HUES64 (cell line): ENCODE data around the gene FXYD3.
"Not testable (repeated sequence)": the region's sequence is repeated elsewhere in the genome, so short reads cannot be mapped to it uniquely, and the experiment has no call there.

Experiments
- H3K27ac ChIP-seq: 2 replicates; pipeline ENCODE4 v1.7.0; 2013; ENCODE audit warnings: low read depth, low read length, inconsistent platforms
- H3K27me3 ChIP-seq: 2 replicates; pipeline ENCODE4 v1.6.1; 2013; ENCODE audit warnings: mild to moderate bottlenecking, low read length; ENCODE audit not compliant: insufficient read depth
- H3K36me3 ChIP-seq: 2 replicates; pipeline ENCODE4 v1.6.1; 2013; ENCODE audit warnings: mild to moderate bottlenecking, low read length; ENCODE audit not compliant: insufficient read depth
- H3K4me1 ChIP-seq: 2 replicates; pipeline ENCODE4 v1.6.1; 2013; ENCODE audit warnings: mild to moderate bottlenecking, low read length, moderate library complexity; ENCODE audit not compliant: insufficient read depth
- H3K4me3 ChIP-seq: 2 replicates; pipeline ENCODE4 v1.5.1; 2013; ENCODE audit warnings: mild to moderate bottlenecking, low read length, moderate library complexity
- H3K9ac ChIP-seq: 2 replicates; pipeline ENCODE4 v1.6.1; 2013; ENCODE audit warnings: mild to moderate bottlenecking, low read depth, low read length
- H3K9me3 ChIP-seq: 2 replicates; pipeline ENCODE4 v1.6.1; 2013; ENCODE audit warnings: low read depth, low read length; ENCODE audit not compliant: insufficient read depth
- whole genome bisulfite sequencing: fragments of 150-250, 120-280 bp; methylation state at CpG from one replicate; pipeline ENCODE4 v1.1.7; 2013; ENCODE audit warnings: missing lambda C conversion rate; 5-methylcytosine and 5-hydroxymethylcytosine counted together

The FXYD3 gene

DNA sequence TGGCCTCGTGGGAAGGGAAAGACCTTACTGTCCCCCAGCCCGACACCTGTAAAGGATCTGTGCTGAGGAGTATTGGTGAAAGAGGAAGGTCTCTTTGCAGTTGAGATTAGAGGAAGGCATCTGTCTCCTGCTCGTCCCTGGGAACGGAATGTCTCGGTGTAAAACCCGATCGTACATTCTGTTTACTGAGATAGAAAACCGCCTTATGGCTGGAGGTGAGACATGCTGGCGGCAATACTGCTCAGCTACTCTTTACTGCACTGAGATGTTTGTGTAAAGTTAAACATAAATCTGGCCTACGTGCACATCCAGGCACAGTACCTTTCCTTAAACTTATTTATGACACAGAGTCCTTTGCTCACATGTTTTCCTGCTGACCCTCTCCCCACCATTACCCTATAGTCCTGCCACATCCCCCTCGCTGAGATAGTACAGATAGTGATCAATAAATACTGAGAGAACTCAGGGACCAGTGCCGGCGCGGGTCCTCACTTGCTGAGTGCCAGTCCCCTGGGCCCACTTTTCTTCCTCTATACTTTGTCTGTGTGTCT, 14.2 kb downstream of the FXYD3 start:
- H3K9ac ChIP-seq, H3K27me3 ChIP-seq, H3K27ac ChIP-seq, H3K9me3 ChIP-seq, H3K36me3 ChIP-seq, H3K4me3 ChIP-seq, H3K4me1 ChIP-seq: not testable (repeated sequence)
- 87% methylated on average over 14 of the region's 14 CpGs for WGBS

DNA sequence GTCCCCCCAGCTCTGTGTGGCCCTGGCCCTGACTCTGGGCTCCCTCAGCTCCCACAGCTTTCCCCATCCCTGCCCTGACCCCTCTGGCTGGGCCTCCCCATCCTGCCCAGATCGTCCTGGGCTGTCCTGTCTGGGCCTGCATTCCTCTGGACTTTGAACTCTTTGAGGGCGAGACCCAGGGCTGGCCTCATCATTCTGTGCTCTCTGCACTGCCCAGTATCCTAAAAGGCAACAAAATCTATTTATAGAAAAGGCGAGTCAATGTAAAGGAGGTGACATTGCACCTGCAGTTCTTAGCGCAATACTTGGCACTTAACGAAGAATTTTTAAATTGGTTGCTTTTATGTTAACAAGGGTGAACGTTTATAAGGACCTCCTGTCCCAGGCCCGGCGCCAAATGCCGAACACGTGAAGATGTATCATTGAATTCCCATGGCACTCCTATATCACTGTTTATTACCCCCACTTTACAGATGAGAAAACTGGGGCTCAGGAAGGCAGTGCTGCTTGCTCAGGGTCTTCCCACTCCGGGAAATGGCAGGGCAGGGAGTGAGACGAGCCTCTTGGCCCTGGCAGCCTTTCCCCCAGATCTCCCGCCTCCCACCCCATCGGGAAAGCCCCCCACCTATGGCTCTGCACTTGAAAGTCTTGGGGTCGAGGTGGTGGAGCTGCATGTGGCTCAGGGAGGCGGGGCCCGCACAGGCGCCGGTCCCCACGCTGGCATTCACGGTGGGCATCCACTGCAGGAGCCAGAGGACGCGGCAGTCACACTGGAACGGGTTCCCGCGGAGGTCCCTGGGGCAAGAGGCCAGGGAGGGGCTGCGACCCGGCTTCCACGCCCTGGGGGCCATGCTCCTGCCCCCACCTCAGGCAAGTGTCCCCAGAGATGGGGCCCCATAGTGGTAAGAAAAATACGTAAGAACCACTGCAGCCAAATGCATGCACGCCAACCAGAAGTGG, 15.4 kb downstream of the FXYD3 start:
- H3K9me3 ChIP-seq: no peaks in the 10 kb centered on the region
- no peak overlapping the region for H3K9ac ChIP-seq
- no peaks in the 10 kb centered on the region for H3K27me3 ChIP-seq
- H3K36me3 ChIP-seq: no peaks in the 10 kb centered on the region
- WGBS: 90% methylated on average over 31 of the region's 31 CpGs
- no peak overlapping the region for H3K4me3 ChIP-seq
- no peak overlapping the region for H3K27ac ChIP-seq
- H3K4me1 ChIP-seq: peaks cover 3% of the 10 kb centered on the region; the same call in 1 of the 2 replicates

GRCh38 chr19:35132254-35132653, 16.6 kb downstream of the FXYD3 start:
- Histone ChIP-seq H3K27ac (no peak overlapping the region), H3K36me3 (no peaks in the 10 kb centered on the region), H3K9me3 (no peaks in the 10 kb centered on the region), H3K4me3 (no peak overlapping the region), H3K9ac (no peak overlapping the region), H3K27me3 (no peaks in the 10 kb centered on the region), H3K4me1 (peaks cover 3% of the 10 kb centered on the region; the same call in 1 of the 2 replicates)

- H3K27ac ChIP-seq: no peak overlapping the region
- H3K27me3 ChIP-seq: no peaks in the 10 kb centered on the region
- 90% methylated on average over 11 of the region's 11 CpGs for WGBS
- H3K36me3 ChIP-seq: no peaks in the 10 kb centered on the region
- peaks cover 3% of the 10 kb centered on the region; the same call in 1 of the 2 replicates for H3K4me1 ChIP-seq
- H3K9me3 ChIP-seq: no peaks in the 10 kb centered on the region
- H3K9ac ChIP-seq: no peak overlapping the region
- H3K4me3 ChIP-seq: no peak overlapping the region
Observed at GRCh38 chr19:35133826-35134225, 18.2 kb downstream of the FXYD3 start.

GRCh38 chr19:35134601-35135242, 19.1 kb downstream of the FXYD3 start, which contains the start of gene LGI4:
Gene LGI4 (minus strand): TSS chr19:35135059. CDS start chr19:35134680, 379 bp downstream.
- Histone ChIP-seq H3K27me3 (no peaks in the 10 kb centered on the region), H3K36me3 (no peaks in the 10 kb centered on the region), H3K4me3 (peak within 1 kb of the TSS; percentile 27), H3K27ac (no peak within 1 kb of the TSS), H3K4me1 (peaks cover 3% of the 10 kb centered on the region; the same call in 1 of the 2 replicates), H3K9ac (no peak within 1 kb of the TSS), H3K9me3 (no peaks in the 10 kb centered on the region)
- WGBS: 42% methylated on average over 9 of the region's 15 CpGs

GRCh38 chr19:35135389-35135909, 19.8 kb downstream of the FXYD3 start:
- 0% methylated on average over 5 of the region's 7 CpGs for WGBS
- H3K4me3 ChIP-seq: peak overlapping the region; percentile 27
- H3K27ac ChIP-seq: no peak overlapping the region

DNA sequence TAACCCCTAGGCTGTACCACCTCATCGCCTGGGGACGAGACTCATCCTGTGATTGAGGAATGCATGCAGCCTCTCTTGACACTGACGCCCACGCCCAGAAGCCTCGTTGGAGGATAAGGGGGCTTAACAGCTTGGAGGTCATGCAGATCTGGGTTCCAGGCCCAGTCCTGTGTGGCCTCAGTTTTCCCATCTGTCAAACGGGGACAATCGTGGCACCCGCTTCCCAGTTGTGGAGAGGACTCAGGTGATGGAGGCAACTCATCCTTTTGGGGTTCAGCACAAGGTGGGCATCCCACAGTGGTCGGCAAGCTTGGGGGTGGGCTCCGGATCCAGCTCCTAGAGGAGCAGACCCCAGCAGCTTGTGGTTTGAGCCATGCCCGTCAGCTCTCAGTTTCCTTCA, 20.6 kb downstream of the FXYD3 start:
- Histone ChIP-seq H3K9ac (no peak overlapping the region), H3K36me3 (no peaks in the 10 kb centered on the region), H3K4me1 (peaks cover 3% of the 10 kb centered on the region; the same call in 1 of the 2 replicates), H3K27me3 (no peaks in the 10 kb centered on the region), H3K27ac (no peak overlapping the region), H3K4me3 (no peak overlapping the region), H3K9me3 (no peaks in the 10 kb centered on the region)
- WGBS: 87% methylated on average over 11 of the region's 11 CpGs

More at GRCh38 chr19:35135389-35135909, 19.8 kb downstream of the FXYD3 start:
- Histone ChIP-seq H3K27me3 (no peaks in the 10 kb centered on the region), H3K9me3 (no peaks in the 10 kb centered on the region), H3K36me3 (no peaks in the 10 kb centered on the region), H3K9ac (no peak overlapping the region), H3K4me1 (peaks cover 3% of the 10 kb centered on the region; the same call in 1 of the 2 replicates)

- WGBS: 91% methylated on average over 9 of the region's 9 CpGs
- no peak overlapping the region for H3K9ac ChIP-seq
Observed at GRCh38 chr19:35136977-35137702, 21.5 kb downstream of the FXYD3 start.

DNA sequence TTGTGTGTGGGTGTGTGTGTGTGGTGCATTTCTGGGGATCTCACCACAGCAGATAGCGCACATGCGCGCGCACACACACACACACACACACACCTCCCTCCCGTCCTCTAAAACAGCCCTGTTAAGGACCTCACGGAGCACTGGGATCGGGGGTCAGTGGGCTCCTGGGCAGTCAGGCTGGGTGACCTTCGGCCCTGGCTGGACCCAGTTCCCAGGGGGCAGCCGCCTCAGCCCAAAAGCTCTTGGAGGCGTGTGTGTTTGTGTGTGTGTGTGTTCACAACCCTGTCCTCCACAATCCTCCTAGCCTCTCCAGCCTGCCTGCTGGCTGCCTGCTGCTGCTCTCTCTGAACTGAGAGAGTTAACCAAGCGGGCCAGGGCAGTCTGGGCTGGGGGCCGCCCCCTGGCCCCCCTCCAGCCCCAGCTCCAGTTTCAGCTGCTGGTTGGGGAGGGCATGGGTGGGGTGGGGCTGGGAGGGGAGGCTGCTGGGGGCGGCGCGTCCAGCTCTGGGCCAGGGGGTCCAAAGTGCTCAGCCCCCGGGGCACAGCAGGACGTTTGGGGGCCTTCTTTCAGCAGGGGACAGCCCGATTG, 22.8 kb downstream of the FXYD3 start, which contains the start of gene FXYD1:
TSS of gene FXYD1 (plus strand) at position 520 of the 588 bp plus-strand sequence. CDS start 1,256 bp downstream, outside the sequence.
- no peaks in the 10 kb centered on the region for H3K36me3 ChIP-seq
- no peak within 1 kb of the TSS for H3K27ac ChIP-seq
- H3K9ac ChIP-seq: no peak within 1 kb of the TSS
- H3K4me1 ChIP-seq: peaks cover 3% of the 10 kb centered on the region; the same call in 1 of the 2 replicates
- 78% methylated on average over 16 of the region's 18 CpGs for WGBS
- H3K4me3 ChIP-seq: no peak within 1 kb of the TSS
- no peaks in the 10 kb centered on the region for H3K9me3 ChIP-seq
- H3K27me3 ChIP-seq: peaks cover 17% of the 10 kb centered on the region

More at GRCh38 chr19:35136977-35137702, 21.5 kb downstream of the FXYD3 start:
- no peaks in the 10 kb centered on the region for H3K36me3 ChIP-seq
- H3K27me3 ChIP-seq: peaks cover 8% of the 10 kb centered on the region
- H3K9me3 ChIP-seq: no peaks in the 10 kb centered on the region
- H3K27ac ChIP-seq: no peak overlapping the region
- peaks cover 3% of the 10 kb centered on the region; the same call in 1 of the 2 replicates for H3K4me1 ChIP-seq
- no peak overlapping the region for H3K4me3 ChIP-seq
